Thyroid gland (tissue), 4 donors: ENCODE results near the gene ARMH3. TPM values are rescaled to one million over a fixed set of nuclear protein-coding genes. Genes with fewer than 3 reads are reported as not detected.

Experiments used
- DNase-seq, 2 donors: peaks; one replicate each; pipeline ENCODE4 v3.0.0-alpha.2; 2019
- H3K27ac ChIP-seq, 3 donors: fragments of 200-600 bp; sonication (generic); 1 replicate in 2 of 3; 2 replicates in 1 of 3; pipeline ENCODE4 v1.5.1; 2016 to 2019; ENCODE audit warnings: mild to moderate bottlenecking in 1 of 3, moderate library complexity in 1 of 3
- H3K27me3 ChIP-seq: fragments of 200-600 bp; sonication (generic); one replicate; pipeline ENCODE4 v1.5.1; 2019
- H3K36me3 ChIP-seq, 2 donors: fragments of 200-600 bp; sonication (generic); one replicate each; pipeline ENCODE4 v1.5.1; 2016 to 2019
- H3K4me1 ChIP-seq, 2 donors: fragments of 200-600 bp; sonication (generic); one replicate each; pipeline ENCODE4 v1.5.1; 2017 to 2019
- H3K4me3 ChIP-seq, 3 donors: fragments of 200-600 bp; sonication (generic); replicated peaks in 1 of 3; 1 replicate in 2 of 3; 2 replicates in 1 of 3; pipeline ENCODE4 v1.5.1; 2016; ENCODE audit warnings: mild to moderate bottlenecking in 1 of 3
- H3K9me3 ChIP-seq: fragments of 200-600 bp; sonication (generic); one replicate; pipeline ENCODE4 v1.5.1; 2017
- POLR2A ChIP-seq, 2 donors: fragments of 450-650 bp; IDR thresholded peaks; one replicate each; pipeline ENCODE4 v1.6.1; 2017; ENCODE audit warnings: antibody characterized with exemption in 2 of 2, mild to moderate bottlenecking in 2 of 2, moderate library complexity in 1 of 2
- WGBS, 2 donors: methylation state at CpG; one replicate each; pipeline ENCODE4 v1.1.5; 2017; 5-methylcytosine and 5-hydroxymethylcytosine counted together
- intact Hi-C: fragments of 100-400 bp; cut with DNase I; formaldehyde crosslinking; loops from one replicate; pipeline ENCODE4 v1.15.1; 2023
- total RNA-seq, 4 donors: library from RNA; depleted of rRNA; stranded (reverse); fragments of >200 nt; gene quantifications; one replicate each; pipeline ENCODE4 v1.2.3, GENCODE V29; 2016
- TF ChIP-seq, protein P1 (sequence below), 6 experiments: fragments of 200-600 bp in 3 of 6; fragments of 450-650 bp in 3 of 6; sonication (generic) in 3 of 6; IDR thresholded peaks; one replicate each; pipeline ENCODE4 v1.5.1; 2016 to 2019; ENCODE audit warnings: antibody characterized with exemption in 6 of 6, mild to moderate bottlenecking in 2 of 6, inconsistent platforms in 1 of 6, moderate library complexity in 1 of 6

ARMH3 gene
- total RNA-seq, 4 donors from 2014 or later = 14.2 to 21.2 (median 18.3) TPM

DNA sequence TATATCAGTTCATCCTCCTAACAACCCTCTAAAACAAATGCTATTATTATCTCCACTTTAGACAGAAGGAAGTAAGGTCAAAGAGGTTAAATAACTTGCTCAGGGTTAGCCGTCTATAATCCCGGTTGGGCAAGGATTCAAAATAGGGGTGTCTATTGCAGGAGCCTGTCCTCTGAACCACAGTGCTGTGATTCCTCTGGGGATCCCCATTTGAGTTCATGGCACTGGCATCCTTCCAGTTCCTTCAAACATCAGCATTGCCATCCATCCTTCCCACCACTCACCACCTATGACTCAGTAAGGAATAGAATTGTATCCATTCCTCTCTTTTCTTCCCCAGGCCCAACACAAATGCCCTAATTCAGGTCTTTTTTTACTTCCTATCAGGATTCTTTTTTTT, 34.8 kb upstream of the ARMH3 start:
- Histone ChIP-seq H3K27ac (no peak overlapping the region), H3K27me3 (no peaks in the 10 kb centered on the region), H3K4me1 (no peaks in the 10 kb centered on the region), H3K36me3 (no peaks in the 10 kb centered on the region), H3K4me3 (no peak overlapping the region), H3K9me3 (no peaks in the 10 kb centered on the region)
- no peak for DNase-seq
- TF ChIP-seq, protein P1, sequence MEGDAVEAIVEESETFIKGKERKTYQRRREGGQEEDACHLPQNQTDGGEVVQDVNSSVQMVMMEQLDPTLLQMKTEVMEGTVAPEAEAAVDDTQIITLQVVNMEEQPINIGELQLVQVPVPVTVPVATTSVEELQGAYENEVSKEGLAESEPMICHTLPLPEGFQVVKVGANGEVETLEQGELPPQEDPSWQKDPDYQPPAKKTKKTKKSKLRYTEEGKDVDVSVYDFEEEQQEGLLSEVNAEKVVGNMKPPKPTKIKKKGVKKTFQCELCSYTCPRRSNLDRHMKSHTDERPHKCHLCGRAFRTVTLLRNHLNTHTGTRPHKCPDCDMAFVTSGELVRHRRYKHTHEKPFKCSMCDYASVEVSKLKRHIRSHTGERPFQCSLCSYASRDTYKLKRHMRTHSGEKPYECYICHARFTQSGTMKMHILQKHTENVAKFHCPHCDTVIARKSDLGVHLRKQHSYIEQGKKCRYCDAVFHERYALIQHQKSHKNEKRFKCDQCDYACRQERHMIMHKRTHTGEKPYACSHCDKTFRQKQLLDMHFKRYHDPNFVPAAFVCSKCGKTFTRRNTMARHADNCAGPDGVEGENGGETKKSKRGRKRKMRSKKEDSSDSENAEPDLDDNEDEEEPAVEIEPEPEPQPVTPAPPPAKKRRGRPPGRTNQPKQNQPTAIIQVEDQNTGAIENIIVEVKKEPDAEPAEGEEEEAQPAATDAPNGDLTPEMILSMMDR (IDR thresholded peaks at IDR 0.05) = no peak
- intact Hi-C loops = no loop called here
- 34 to 81% methylated on average over 2 of the region's 2 CpGs for WGBS, 2 donors

DNA sequence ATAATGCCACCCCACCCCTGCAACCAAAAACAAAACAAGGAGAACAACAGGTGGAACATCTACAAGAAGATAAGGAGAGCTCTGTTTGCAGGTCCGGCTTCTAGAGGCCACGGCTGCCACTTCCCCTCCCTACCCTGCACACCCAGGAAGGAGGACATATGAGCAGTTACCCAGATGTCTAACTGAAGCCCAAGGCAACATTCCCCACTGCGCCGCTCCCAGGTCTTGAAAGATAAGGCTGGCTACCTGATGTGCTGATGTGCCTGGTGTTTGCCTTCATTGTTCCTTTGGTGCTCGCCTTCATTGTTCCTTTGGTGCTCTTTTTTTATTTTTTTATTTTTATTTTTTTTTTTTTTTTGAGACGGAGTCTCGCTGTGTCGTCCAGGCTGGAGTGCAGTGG, 30.2 kb upstream of the ARMH3 start:
- Histone ChIP-seq H3K4me1 (no peaks in the 10 kb centered on the region), H3K36me3 (no peaks in the 10 kb centered on the region), H3K27ac (no peak overlapping the region), H3K9me3 (no peaks in the 10 kb centered on the region), H3K27me3 (no peaks in the 10 kb centered on the region), H3K4me3 (no peak overlapping the region)
- intact Hi-C loops = no loop called here
- TF ChIP-seq POLR2A (IDR thresholded peaks at IDR 0.05) = no peak
- TF ChIP-seq, protein P1 (IDR thresholded peaks at IDR 0.05) = no peak
- DNase-seq = no peak
- 97% methylated on average over 8 of the region's 8 CpGs for WGBS, 2 donors

DNA sequence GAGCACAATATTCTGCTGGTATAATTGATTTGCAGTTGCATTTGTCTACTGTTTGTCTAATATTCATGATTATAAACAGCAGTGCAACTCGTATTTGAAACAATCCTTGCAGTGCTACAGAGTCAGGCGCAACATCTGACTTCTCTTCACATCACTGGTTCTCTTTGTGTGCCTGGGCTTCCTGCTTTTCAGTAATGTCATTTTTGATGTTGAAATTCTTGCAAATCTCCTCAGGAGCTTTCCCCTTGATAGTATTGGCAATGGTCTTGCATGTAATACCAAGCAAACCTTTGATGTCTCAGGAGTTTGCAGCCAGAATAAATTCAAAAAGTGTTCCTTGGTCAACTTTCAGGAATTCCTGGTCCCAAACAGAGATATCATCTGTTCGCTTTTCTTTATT, 29.4 kb upstream of the ARMH3 start:
- Histone ChIP-seq H3K9me3 (no peaks in the 10 kb centered on the region), H3K4me3 (no peak overlapping the region), H3K27me3 (no peaks in the 10 kb centered on the region), H3K4me1 (no peaks in the 10 kb centered on the region), H3K36me3 (no peaks in the 10 kb centered on the region), H3K27ac (no peak overlapping the region)
- intact Hi-C loops = no loop called here
- 94 to 96% methylated on average over 3 of the region's 3 CpGs for WGBS, 2 donors
- DNase-seq = no peak
- no peak for TF ChIP-seq POLR2A (IDR thresholded peaks at IDR 0.05)
- TF ChIP-seq, protein P1 (IDR thresholded peaks at IDR 0.05) = no peak

DNA sequence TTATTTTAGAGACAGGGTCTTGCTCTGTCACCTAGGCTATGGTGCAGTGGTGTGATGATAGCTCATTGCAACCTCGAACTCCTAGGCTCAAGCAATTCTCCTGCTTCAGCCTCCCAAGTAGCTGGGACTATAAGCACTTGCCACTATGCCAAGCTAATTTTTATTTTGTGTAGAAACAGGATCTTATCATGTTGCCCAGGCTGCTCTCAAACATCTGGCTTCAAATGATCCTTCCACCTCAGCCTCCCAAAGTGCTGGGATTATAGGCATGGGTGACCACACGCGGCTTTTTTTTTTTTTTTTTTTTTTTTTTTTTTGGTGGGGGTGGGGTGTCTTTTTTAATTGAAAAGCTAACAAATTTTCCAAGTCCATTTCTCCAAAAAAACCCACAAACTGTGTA, 27.6 kb upstream of the ARMH3 start:
- Histone ChIP-seq H3K9me3 (no peaks in the 10 kb centered on the region), H3K4me1 (no peaks in the 10 kb centered on the region), H3K4me3 (no peak overlapping the region), H3K27me3 (no peaks in the 10 kb centered on the region), H3K36me3 (no peaks in the 10 kb centered on the region), H3K27ac (no peak overlapping the region)
- intact Hi-C loops = no loop called here
- WGBS, 2 donors = 92 to 94% methylated on average over 3 of the region's 3 CpGs
- no peak for DNase-seq
- no peak for TF ChIP-seq POLR2A (IDR thresholded peaks at IDR 0.05)
- TF ChIP-seq, protein P1 (IDR thresholded peaks at IDR 0.05) = no peak

DNA sequence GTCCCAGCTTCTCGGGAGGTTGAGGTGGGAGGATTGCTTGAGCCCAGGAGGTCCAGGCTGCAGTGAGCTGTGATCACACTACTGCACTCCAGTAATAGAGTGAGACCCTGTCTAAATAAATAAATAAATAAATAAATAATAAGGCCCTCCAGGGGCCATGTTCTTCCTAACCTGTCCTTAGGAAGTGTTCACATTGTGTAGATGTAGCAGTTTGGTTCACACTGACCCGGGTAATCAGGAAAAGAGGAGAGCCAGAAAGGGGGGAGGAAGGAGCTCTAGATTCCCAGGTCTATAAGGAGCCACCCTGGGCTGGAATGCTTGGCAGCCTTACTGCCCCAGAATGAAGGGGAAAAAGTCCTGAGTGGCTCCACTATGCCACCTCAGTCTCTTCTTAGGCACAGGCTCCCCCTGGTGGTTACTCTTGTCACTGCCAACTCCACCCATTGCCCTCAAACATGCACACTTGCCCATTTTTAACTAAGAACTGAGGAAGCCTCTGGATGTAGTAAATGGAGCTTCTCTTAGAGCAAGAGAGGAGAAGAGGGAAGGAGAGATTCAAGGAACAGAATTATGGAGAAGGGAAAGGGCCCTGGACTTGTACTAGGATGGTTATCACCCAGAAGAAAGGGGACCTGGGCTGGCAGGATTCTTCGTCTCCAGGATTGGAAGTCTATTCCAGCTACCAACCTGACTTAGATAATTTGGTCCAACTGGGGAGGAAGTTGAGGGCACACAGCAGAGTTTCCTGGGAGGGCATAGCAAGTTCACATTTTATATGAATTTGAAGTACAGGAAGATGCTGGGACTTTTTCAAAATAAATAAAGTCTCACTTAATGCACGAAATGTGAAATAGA, 16.9 kb upstream of the ARMH3 start:
- WGBS, 2 donors = 74% methylated on average over 4 of the region's 4 CpGs
- no peaks in the 10 kb centered on the region for H3K27me3 ChIP-seq
- DNase-seq = peak; percentile 79 to 82
- no peaks in the 10 kb centered on the region for H3K9me3 ChIP-seq
- peaks cover 4 to 6% of the 10 kb centered on the region in 2 donors for H3K4me1 ChIP-seq
- TF ChIP-seq POLR2A (IDR thresholded peaks at IDR 0.05) = no peak
- TF ChIP-seq, protein P1 (IDR thresholded peaks at IDR 0.05) = peak; percentile 63 to 91 (median 82)
- intact Hi-C loops = no loop called here
- H3K4me3 ChIP-seq = no peak overlapping the region
- peaks cover 0 to under 1% of the 10 kb centered on the region in 2 donors for H3K36me3 ChIP-seq
- no peak overlapping the region for H3K27ac ChIP-seq
